GM19324 (cell line): ENCODE measurements around the gene RTCA.

ENCODE experiments used
- ATAC-seq: cut with Tn5 transposase; IDR thresholded peaks from one replicate; pipeline ENCODE4 v1.9.1; 2021; ENCODE audit warnings: mild to moderate bottlenecking, moderate library complexity; ENCODE audit not compliant: unreplicated experiment, low FRiP score

The RTCA gene

DNA sequence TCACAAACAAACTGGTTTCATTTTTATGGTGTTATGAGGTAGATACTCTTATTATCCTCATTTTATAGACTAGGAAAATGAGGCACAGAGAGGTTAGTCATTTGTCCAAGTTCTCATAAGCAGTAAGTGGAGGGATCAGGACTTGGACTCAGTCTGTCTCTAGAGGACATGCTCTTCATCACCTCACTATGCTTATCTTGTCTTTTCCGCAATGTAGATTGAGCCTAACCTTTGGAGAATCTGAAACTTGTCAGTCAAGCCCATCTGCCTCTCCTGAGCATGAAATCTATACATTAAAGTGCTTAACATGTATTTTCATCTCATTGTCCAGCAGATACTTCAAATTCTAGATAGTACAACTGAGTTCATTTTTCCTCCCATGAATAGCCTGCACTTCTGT, 74.5 kb downstream of the RTCA start:
- no peak for ATAC-seq

GRCh38 chr1:100342348-100342747, 76.3 kb downstream of the RTCA start:
- no peak for ATAC-seq
